WTC11 (cell line): Measurements from ENCODE around the gene XRCC2.

ENCODE experiments used
- ETV6 ChIP-seq: sonication (generic); formaldehyde crosslinking; IDR thresholded peaks from 2 replicates; pipeline ENCODE4 v1.8.1; 2022; ENCODE audit warnings: mild to moderate bottlenecking, missing genetic modification reagents
- FOXK1 ChIP-seq: sonication (generic); formaldehyde crosslinking; IDR thresholded peaks from 2 replicates; pipeline ENCODE4 v1.8.0; 2022; ENCODE audit warnings: mild to moderate bottlenecking, moderate library complexity, missing genetic modification reagents
- MAX ChIP-seq: sonication (generic); formaldehyde crosslinking; IDR thresholded peaks from 2 replicates; pipeline ENCODE4 v1.8.0; 2022; ENCODE audit warnings: mild to moderate bottlenecking, missing genetic modification reagents
- SMAD4 ChIP-seq: sonication (generic); formaldehyde crosslinking; IDR thresholded peaks from 2 replicates; pipeline ENCODE4 v1.8.0; 2022; ENCODE audit warnings: mild to moderate bottlenecking, missing genetic modification reagents
- ZNF317 ChIP-seq: sonication (generic); formaldehyde crosslinking; IDR thresholded peaks from 2 replicates; pipeline ENCODE4 v1.8.1; 2023; ENCODE audit warnings: low read depth, mild to moderate bottlenecking, moderate library complexity, missing genetic modification reagents, borderline replicate concordance
- TF ChIP-seq, protein P1 (sequence below): fragments of 200-600 bp; IDR thresholded peaks from 2 replicates; pipeline ENCODE4 v1.8.0; 2022; ENCODE audit warnings: antibody characterized with exemption
- TF ChIP-seq, protein P2 (sequence below): sonication (generic); formaldehyde crosslinking; IDR thresholded peaks from 2 replicates; pipeline ENCODE4 v1.8.1; 2023; ENCODE audit warnings: mild to moderate bottlenecking, missing genetic modification reagents

DNA sequence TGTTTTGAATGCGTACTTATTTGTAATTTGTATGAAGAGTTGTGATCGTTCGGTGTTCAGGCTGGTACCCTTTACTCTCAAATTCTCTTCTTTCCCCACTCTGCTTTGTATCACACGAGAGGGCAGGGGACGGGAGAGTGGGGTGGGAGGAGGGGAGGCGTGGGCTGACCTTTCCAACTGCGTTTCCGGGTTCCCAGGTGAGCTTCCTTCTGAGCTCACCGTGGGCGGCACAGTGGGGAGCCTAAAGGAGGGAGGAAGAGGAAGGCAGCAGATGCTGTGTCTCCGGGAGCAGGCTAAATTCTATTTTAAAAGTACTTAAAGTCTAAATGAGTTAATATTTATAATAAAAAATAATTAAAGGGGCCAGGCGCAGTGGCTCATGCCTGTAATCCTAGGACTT lies 7.4 kb upstream of the XRCC2 start:
- TF ChIP-seq MAX = no peak
- TF ChIP-seq SMAD4 (CRISPR knock-in tag) = no peak
- TF ChIP-seq, protein P1, sequence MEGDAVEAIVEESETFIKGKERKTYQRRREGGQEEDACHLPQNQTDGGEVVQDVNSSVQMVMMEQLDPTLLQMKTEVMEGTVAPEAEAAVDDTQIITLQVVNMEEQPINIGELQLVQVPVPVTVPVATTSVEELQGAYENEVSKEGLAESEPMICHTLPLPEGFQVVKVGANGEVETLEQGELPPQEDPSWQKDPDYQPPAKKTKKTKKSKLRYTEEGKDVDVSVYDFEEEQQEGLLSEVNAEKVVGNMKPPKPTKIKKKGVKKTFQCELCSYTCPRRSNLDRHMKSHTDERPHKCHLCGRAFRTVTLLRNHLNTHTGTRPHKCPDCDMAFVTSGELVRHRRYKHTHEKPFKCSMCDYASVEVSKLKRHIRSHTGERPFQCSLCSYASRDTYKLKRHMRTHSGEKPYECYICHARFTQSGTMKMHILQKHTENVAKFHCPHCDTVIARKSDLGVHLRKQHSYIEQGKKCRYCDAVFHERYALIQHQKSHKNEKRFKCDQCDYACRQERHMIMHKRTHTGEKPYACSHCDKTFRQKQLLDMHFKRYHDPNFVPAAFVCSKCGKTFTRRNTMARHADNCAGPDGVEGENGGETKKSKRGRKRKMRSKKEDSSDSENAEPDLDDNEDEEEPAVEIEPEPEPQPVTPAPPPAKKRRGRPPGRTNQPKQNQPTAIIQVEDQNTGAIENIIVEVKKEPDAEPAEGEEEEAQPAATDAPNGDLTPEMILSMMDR = no peak
- TF ChIP-seq, protein P2, sequence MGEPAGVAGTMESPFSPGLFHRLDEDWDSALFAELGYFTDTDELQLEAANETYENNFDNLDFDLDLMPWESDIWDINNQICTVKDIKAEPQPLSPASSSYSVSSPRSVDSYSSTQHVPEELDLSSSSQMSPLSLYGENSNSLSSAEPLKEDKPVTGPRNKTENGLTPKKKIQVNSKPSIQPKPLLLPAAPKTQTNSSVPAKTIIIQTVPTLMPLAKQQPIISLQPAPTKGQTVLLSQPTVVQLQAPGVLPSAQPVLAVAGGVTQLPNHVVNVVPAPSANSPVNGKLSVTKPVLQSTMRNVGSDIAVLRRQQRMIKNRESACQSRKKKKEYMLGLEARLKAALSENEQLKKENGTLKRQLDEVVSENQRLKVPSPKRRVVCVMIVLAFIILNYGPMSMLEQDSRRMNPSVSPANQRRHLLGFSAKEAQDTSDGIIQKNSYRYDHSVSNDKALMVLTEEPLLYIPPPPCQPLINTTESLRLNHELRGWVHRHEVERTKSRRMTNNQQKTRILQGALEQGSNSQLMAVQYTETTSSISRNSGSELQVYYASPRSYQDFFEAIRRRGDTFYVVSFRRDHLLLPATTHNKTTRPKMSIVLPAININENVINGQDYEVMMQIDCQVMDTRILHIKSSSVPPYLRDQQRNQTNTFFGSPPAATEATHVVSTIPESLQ (CRISPR knock-in tag) = no peak
- TF ChIP-seq FOXK1 (CRISPR knock-in tag) = no peak
- no peak for TF ChIP-seq ZNF317
- no peak for TF ChIP-seq ETV6 (CRISPR knock-in tag)
